HG03442 (cell line): ENCODE data around the gene ZNF75A.
"Not testable (repeated sequence)": the region's sequence is repeated elsewhere in the genome, so short reads cannot be mapped to it uniquely, and the experiment has no call there.

ENCODE experiments used
- ATAC-seq: cut with Tn5 transposase; IDR thresholded peaks from one replicate; pipeline ENCODE4 v1.9.1; 2021; ENCODE audit warnings: mild to moderate bottlenecking, moderate library complexity; ENCODE audit not compliant: unreplicated experiment

Gene ZNF75A

GRCh38 chr16:3305109-3306068 is at the start of gene ZNF75A, which contains the start of gene TIGD7:
Gene ZNF75A (plus strand): TSS chr16:3305497. CDS start chr16:3308429, 2,932 bp downstream.
Gene TIGD7 (minus strand): TSS chr16:3305430. CDS start chr16:3300614, 4,816 bp downstream.
- ATAC-seq = peak; percentile 89

- ATAC-seq = no peak
Measured at GRCh38 chr16:3256146-3256865, 49.0 kb upstream of the ZNF75A start, which contains the start of gene MEFV. Gene MEFV (minus strand): TSS chr16:3256633. CDS start chr16:3256587, 46 bp downstream.

- no peak for ATAC-seq
Measured at GRCh38 chr16:3256866-3257465, 48.3 kb upstream of the ZNF75A start.

- no peak for ATAC-seq
Measured at GRCh38 chr16:3259836-3260235, 45.5 kb upstream of the ZNF75A start.

GRCh38 chr16:3262517-3262916 is 42.8 kb upstream of the ZNF75A start:
- ATAC-seq = no peak

- peak; percentile 82 for ATAC-seq
Measured at GRCh38 chr16:3264137-3265036, 40.9 kb upstream of the ZNF75A start.

GRCh38 chr16:3266873-3267537 is 38.3 kb upstream of the ZNF75A start:
- no peak for ATAC-seq

- no peak for ATAC-seq
Measured at GRCh38 chr16:3268294-3268693, 37.0 kb upstream of the ZNF75A start.

GRCh38 chr16:3270718-3271117 is 34.6 kb upstream of the ZNF75A start:
- ATAC-seq = not testable (repeated sequence)

- not testable (repeated sequence) for ATAC-seq
Measured at GRCh38 chr16:3271281-3271680, 34.0 kb upstream of the ZNF75A start.

GRCh38 chr16:3274490-3274889 is 30.8 kb upstream of the ZNF75A start:
- ATAC-seq = no peak

- ATAC-seq = no peak
Measured at GRCh38 chr16:3274947-3275346, 30.4 kb upstream of the ZNF75A start.

GRCh38 chr16:3276679-3277078 is 28.6 kb upstream of the ZNF75A start:
- no peak for ATAC-seq

GRCh38 chr16:3281222-3281820 is 24.0 kb upstream of the ZNF75A start:
- ATAC-seq = no peak

GRCh38 chr16:3282103-3282729 is 23.1 kb upstream of the ZNF75A start:
- peak; percentile 17 for ATAC-seq

- ATAC-seq = peak; percentile 74
Measured at GRCh38 chr16:3282730-3283542, 22.4 kb upstream of the ZNF75A start, which contains the start of gene ZNF263. Gene ZNF263 (plus strand): TSS chr16:3283491. CDS start chr16:3283819, 328 bp downstream.

- ATAC-seq = no peak
Measured at GRCh38 chr16:3283543-3284447, 21.5 kb upstream of the ZNF75A start.
